Keratinocyte (primary cell): Measurements from ENCODE around the gene MYO9A. TPM values are rescaled to one million over a fixed set of nuclear protein-coding genes. Genes with fewer than 3 reads are reported as not detected.

Source experiments
- DNase-seq: peaks from one replicate; pipeline ENCODE4 v3.0.0-alpha.2; 2011; ENCODE audit warnings: low read depth, missing footprints, low spot score
- FAIRE-seq: peaks from 2 replicates; lab custom pipeline; 2011; peaks lifted over from hg19 to GRCh38; lab: Jason Lieb, UNC
- H2AFZ ChIP-seq: 2 replicates; pipeline ENCODE4 v1.6.0; 2012; ENCODE audit warnings: low read length, control low read depth, inconsistent platforms; ENCODE audit not compliant: control insufficient read depth
- H3K27ac ChIP-seq: 2 replicates; pipeline ENCODE4 v1.5.1; 2011; ENCODE audit warnings: low read length; ENCODE audit not compliant: control insufficient read depth, insufficient read depth
- H3K27me3 ChIP-seq: 3 replicates; pipeline ENCODE4 v1.6.0; 2011; ENCODE audit warnings: low read length; ENCODE audit not compliant: control insufficient read depth, insufficient read depth; ENCODE audit errors: extremely low read depth
- H3K36me3 ChIP-seq, 2 experiments: 2 replicates in 1 of 2; 3 replicates in 1 of 2; pipeline ENCODE4 v1.5.1; 2011; ENCODE audit warnings: low read length in 2 of 2, mild to moderate bottlenecking in 1 of 2; ENCODE audit not compliant: control insufficient read depth in 2 of 2, insufficient read depth in 2 of 2; ENCODE audit errors: extremely low read depth in 1 of 2
- H3K4me1 ChIP-seq: 3 replicates; pipeline ENCODE4 v1.5.1; 2011; ENCODE audit warnings: low read length; ENCODE audit not compliant: control insufficient read depth, insufficient read depth; ENCODE audit errors: extremely low read depth
- H3K4me2 ChIP-seq: 3 replicates; pipeline ENCODE4 v1.6.0; 2011; ENCODE audit warnings: low read depth, low read length; ENCODE audit not compliant: control insufficient read depth, insufficient read depth; ENCODE audit errors: extremely low read depth
- H3K4me3 ChIP-seq, 3 experiments: fragments of 200-600 bp in 1 of 3; sonication (generic) in 1 of 3; 2 replicates in 2 of 3; 3 replicates in 1 of 3; pipeline ENCODE4 v1.5.1; 2011 to 2016; ENCODE audit warnings: low read length in 3 of 3, mild to moderate bottlenecking in 3 of 3, control low read depth in 2 of 3, inconsistent platforms in 1 of 3, low read depth in 1 of 3, mixed read lengths in 1 of 3, mixed run types in 1 of 3, moderate library complexity in 1 of 3; ENCODE audit not compliant: control insufficient read depth in 2 of 3, insufficient read depth in 2 of 3; ENCODE audit errors: extremely low read depth in 1 of 3
- H3K79me2 ChIP-seq: 2 replicates; pipeline ENCODE4 v1.6.0; 2012; ENCODE audit warnings: low read length; ENCODE audit not compliant: control insufficient read depth, insufficient read depth
- H3K9ac ChIP-seq: 3 replicates; pipeline ENCODE4 v1.6.0; 2011; ENCODE audit warnings: low read length; ENCODE audit not compliant: control insufficient read depth, insufficient read depth; ENCODE audit errors: extremely low read depth
- H3K9me1 ChIP-seq: 3 replicates; pipeline ENCODE4 v1.6.0; 2011; ENCODE audit warnings: low read length; ENCODE audit not compliant: control insufficient read depth, insufficient read depth; ENCODE audit errors: extremely low read depth
- H3K9me3 ChIP-seq: 2 replicates; pipeline ENCODE4 v1.5.1; 2012; ENCODE audit warnings: low read depth, low read length; ENCODE audit not compliant: control insufficient read depth
- H4K20me1 ChIP-seq: 3 replicates; pipeline ENCODE4 v1.6.0; 2011; ENCODE audit warnings: low read length; ENCODE audit not compliant: control insufficient read depth, insufficient read depth; ENCODE audit errors: extremely low read depth
- CTCF ChIP-seq, 3 experiments: IDR thresholded peaks in 1 of 3; conservative IDR thresholded peaks in 1 of 3; optimal IDR thresholded peaks in 1 of 3; 2 replicates in 2 of 3; 3 replicates in 1 of 3; pipeline versions ENCODE3 to v1.5.1; 2011; ENCODE audit warnings: low read length in 3 of 3, mild to moderate bottlenecking in 3 of 3, moderate library complexity in 2 of 3, control low read depth in 1 of 3, inconsistent platforms in 1 of 3; ENCODE audit not compliant: insufficient read depth in 2 of 3; ENCODE audit errors: extremely low read depth in 1 of 3
- EZH2 ChIP-seq: IDR thresholded peaks from one replicate; pipeline ENCODE4 v1.6.1; 2012; ENCODE audit warnings: inconsistent platforms, mild to moderate bottlenecking, low read length, moderate library complexity
- dilution Hi-C: fragments of 300-500 bp; cut with MboI; formaldehyde crosslinking; loops from one replicate; pipeline ENCODE4 v1.7.0; 2020; ENCODE audit warnings: low sequenced_read_pairs; ENCODE audit not compliant: extremely low pct_ligation_motif_present
- polyA plus RNA-seq, 5 experiments: library from polyadenylated mRNA; depleted of rRNA in 3 of 5; stranded (reverse) in 3 of 5; stranded (forward) in 1 of 5; unstranded in 1 of 5; fragments of >200 nt; gene quantifications; 1 replicate in 1 of 5; 2 replicates in 3 of 5; 3 replicates in 1 of 5; pipeline versions ENCODE4 v1.2.1 to v1.2.3, GENCODE V29; 2011 to 2012; ENCODE audit warnings: missing spikeins in 2 of 5, low read depth in 1 of 5, low replicate concordance in 1 of 5

The MYO9A gene
- polyA plus RNA-seq, 1 donor (not counting 4 experiments of a cell fraction or from before 2014, with no cell fraction given): 10.6 TPM

GRCh38 chr15:71844916-71845315 lies 273.0 kb downstream of the MYO9A start:
- no peaks in the 10 kb centered on the region for H4K20me1 ChIP-seq
- no peaks in the 10 kb centered on the region for H3K27me3 ChIP-seq
- DNase-seq (no peak), FAIRE-seq (no peak)
- H3K27ac ChIP-seq: no peak overlapping the region
- no peak overlapping the region for H3K4me3 ChIP-seq
- H3K4me1 ChIP-seq: no peaks in the 10 kb centered on the region
- H3K4me2 ChIP-seq: no peak overlapping the region
- no peak overlapping the region for H3K9ac ChIP-seq
- no peaks in the 10 kb centered on the region for H3K9me1 ChIP-seq
- H3K79me2 ChIP-seq: no peaks in the 10 kb centered on the region
- no peaks in the 10 kb centered on the region for H3K9me3 ChIP-seq
- dilution Hi-C loops: no loop called here
- peaks cover 3 to 9% of the 10 kb centered on the region in 2 experiments for H3K36me3 ChIP-seq
- TF ChIP-seq CTCF (optimal IDR thresholded peaks at IDR 0.05 in 1 of 3, IDR thresholded peaks at IDR 0.05 in 1 of 3, conservative IDR thresholded peaks at IDR 0.05 in 1 of 3; ENCODE audit: extremely low read depth in 1 of 3, insufficient read depth in 2 of 3, low read length in 3 of 3): no peak
- no peak for TF ChIP-seq EZH2
- no peak overlapping the region for H2AFZ ChIP-seq

GRCh38 chr15:71841563-71841962 lies 276.4 kb downstream of the MYO9A start:
- no peak overlapping the region for H2AFZ ChIP-seq
- FAIRE-seq (no peak), DNase-seq (no peak)
- H3K4me1 ChIP-seq: no peaks in the 10 kb centered on the region
- H3K4me2 ChIP-seq: no peak overlapping the region
- H3K9ac ChIP-seq: no peak overlapping the region
- H3K9me3 ChIP-seq: no peaks in the 10 kb centered on the region
- peaks cover 0 to 3% of the 10 kb centered on the region in 2 experiments for H3K36me3 ChIP-seq
- TF ChIP-seq EZH2 (no peak), CTCF (optimal IDR thresholded peaks at IDR 0.05 in 1 of 3, IDR thresholded peaks at IDR 0.05 in 1 of 3, conservative IDR thresholded peaks at IDR 0.05 in 1 of 3; ENCODE audit: extremely low read depth in 1 of 3, insufficient read depth in 2 of 3, low read length in 3 of 3) (no peak)
- no peaks in the 10 kb centered on the region for H3K27me3 ChIP-seq
- H3K79me2 ChIP-seq: no peaks in the 10 kb centered on the region
- H3K9me1 ChIP-seq: no peaks in the 10 kb centered on the region
- dilution Hi-C loops: no loop called here
- no peak overlapping the region for H3K27ac ChIP-seq
- H4K20me1 ChIP-seq: no peaks in the 10 kb centered on the region
- H3K4me3 ChIP-seq: no peak overlapping the region
